MCF 10A (cell line): ENCODE data around the gene ABCA12. TPM values are rescaled to one million over a fixed set of nuclear protein-coding genes. Genes with fewer than 3 reads are reported as not detected.

Experiments
- BruUV-seq: library from RNA; stranded (reverse); fragments of 400-500 nt; replicated peaks from 2 replicates; lab custom pipeline; 2021; lab: Mats Ljungman, UMichigan
- CTCF ChIA-PET: fragments of 300-600 bp; sonication (Branson Sonifier 250); formaldehyde crosslinking; extraction: SDS; loops from one replicate; lab custom pipeline; 2021; ENCODE audit warnings: antibody characterized with exemption, inconsistent platforms; lab: Yijun Ruan, JAX
- POLR2A ChIA-PET: fragments of 300-600, 350-650 bp; sonication (Branson Sonifier 250); formaldehyde crosslinking; extraction: SDS; loops from one replicate; lab custom pipeline; 2020; ENCODE audit warnings: antibody characterized with exemption, inconsistent platforms; lab: Yijun Ruan, JAX
- DNase-seq: peaks from one replicate; pipeline ENCODE4 v3.0.0-alpha.2; 2018; ENCODE audit not compliant: unreplicated experiment
- H3K27ac Mint-ChIP-seq: one replicate; pipeline ENCODE4 v1.8.0; 2022; ENCODE audit warnings: mild to moderate bottlenecking, low read depth, mixed read lengths; ENCODE audit not compliant: unreplicated experiment
- H3K27me3 Mint-ChIP-seq: one replicate; pipeline ENCODE4 v1.8.0; 2022; ENCODE audit warnings: mixed read lengths; ENCODE audit not compliant: insufficient read depth, unreplicated experiment
- H3K36me3 Mint-ChIP-seq: one replicate; pipeline ENCODE4 v1.8.0; 2022; ENCODE audit warnings: mild to moderate bottlenecking, moderate library complexity, mixed read lengths; ENCODE audit not compliant: insufficient read depth, unreplicated experiment
- H3K4me1 Mint-ChIP-seq: one replicate; pipeline ENCODE4 v1.8.0; 2022; ENCODE audit warnings: mixed read lengths; ENCODE audit not compliant: insufficient read depth, unreplicated experiment
- H3K4me3 Mint-ChIP-seq: one replicate; pipeline ENCODE4 v1.8.0; 2022; ENCODE audit warnings: mild to moderate bottlenecking, moderate library complexity, mixed read lengths; ENCODE audit not compliant: unreplicated experiment
- H3K9me3 Mint-ChIP-seq: one replicate; pipeline ENCODE4 v1.8.0; 2022; ENCODE audit warnings: mixed read lengths; ENCODE audit not compliant: unreplicated experiment
- CTCF ChIP-seq: fragments of 200-600 bp; IDR thresholded peaks from one replicate; pipeline ENCODE4 v1.8.0; 2022; ENCODE audit warnings: antibody characterized with exemption, mild to moderate bottlenecking; ENCODE audit not compliant: unreplicated experiment
- intact Hi-C: fragments of 100-400 bp; cut with micrococcal nuclease; formaldehyde crosslinking; loops from 2 replicates; pipeline ENCODE4 v1.14.1; 2022
- total RNA-seq: library from RNA; stranded (reverse); gene quantifications from 2 replicates; pipeline ENCODE4 v1.2.3, GENCODE V29; 2022

Gene ABCA12
- total RNA-seq, 1 experiment from 2014 or later: 37.8 TPM

GRCh38 chr2:215104226-215104625 lies 34.2 kb downstream of the ABCA12 start:
- DNase-seq: peak; percentile 84
- no peak for TF ChIP-seq CTCF
- Mint-ChIP-seq H3K9me3 (no peaks in the 10 kb centered on the region), H3K27ac (peak overlapping the region; percentile 84), H3K4me1 (peaks cover 41% of the 10 kb centered on the region), H3K36me3 (peaks cover under 1% of the 10 kb centered on the region), H3K4me3 (no peak overlapping the region), H3K27me3 (no peaks in the 10 kb centered on the region)
- intact Hi-C loops: no loop called here
- POLR2A ChIA-PET: interaction anchor here (0.6 to 7.9 kb wide), 6 partner anchors 9 to 135 kb away, joined by 3 to 207 read pairs (median 4); partner anchors contain the start of gene ABCA12
- no TSS peak for BruUV-seq
- CTCF ChIA-PET: interaction anchor here (0.6 to 1.2 kb wide), 4 partner anchors 37 to 334 kb away, joined by 3 to 4 read pairs (median 4); no protein-coding TSS in a partner anchor

GRCh38 chr2:215098875-215099274 lies 39.6 kb downstream of the ABCA12 start:
- no TSS peak for BruUV-seq
- POLR2A ChIA-PET: interaction anchor here (1.2 to 1.6 kb wide), 3 partner anchors 9 to 40 kb away, joined by 3 to 7 read pairs (median 4); no protein-coding TSS in a partner anchor
- no peaks in the 10 kb centered on the region for H3K36me3 Mint-ChIP-seq
- no peak for DNase-seq
- intact Hi-C loops: no loop called here
- peaks cover 10% of the 10 kb centered on the region for H3K4me1 Mint-ChIP-seq
- H3K27ac Mint-ChIP-seq: no peak overlapping the region
- no peak for TF ChIP-seq CTCF
- H3K9me3 Mint-ChIP-seq: peaks cover 8% of the 10 kb centered on the region
- CTCF ChIA-PET: interaction anchor here (1.5 kb wide), 1 partner anchor 173 kb away, joined by 3 read pairs; no protein-coding TSS in a partner anchor
- no peaks in the 10 kb centered on the region for H3K27me3 Mint-ChIP-seq
- H3K4me3 Mint-ChIP-seq: no peak overlapping the region

- Mint-ChIP-seq H3K36me3 (no peaks in the 10 kb centered on the region), H3K9me3 (no peaks in the 10 kb centered on the region), H3K27ac (no peak overlapping the region), H3K4me3 (no peak overlapping the region), H3K4me1 (no peaks in the 10 kb centered on the region), H3K27me3 (no peaks in the 10 kb centered on the region)
- no peak for DNase-seq
- intact Hi-C loops: no loop called here
- TF ChIP-seq CTCF: no peak
- CTCF ChIA-PET: no interaction called here
- BruUV-seq: no TSS peak
- POLR2A ChIA-PET: interaction anchor here (1.5 kb wide), 1 partner anchor 22 kb away, joined by 5 read pairs; no protein-coding TSS in a partner anchor
These were observed 54.3 kb downstream of the ABCA12 start for GRCh38 chr2:215084080-215084479.

- CTCF ChIA-PET: no interaction called here
- H3K4me1 Mint-ChIP-seq: no peaks in the 10 kb centered on the region
- no TSS peak for BruUV-seq
- no peak overlapping the region for H3K27ac Mint-ChIP-seq
- intact Hi-C loops: no loop called here
- TF ChIP-seq CTCF: no peak
- H3K4me3 Mint-ChIP-seq: no peak overlapping the region
- no peaks in the 10 kb centered on the region for H3K27me3 Mint-ChIP-seq
- H3K36me3 Mint-ChIP-seq: no peaks in the 10 kb centered on the region
- POLR2A ChIA-PET: no interaction called here
- no peak for DNase-seq
- no peaks in the 10 kb centered on the region for H3K9me3 Mint-ChIP-seq
These were observed 55.3 kb downstream of the ABCA12 start for GRCh38 chr2:215083146-215083545.
